ENCODE results near the gene ACAP1. TPM values are rescaled to one million over a fixed set of nuclear protein-coding genes. Genes with fewer than 3 reads are reported as not detected.
"Not testable (repeated sequence)": the region's sequence is repeated elsewhere in the genome, so short reads cannot be mapped to it uniquely, and the experiment has no call there.

Gene ACAP1
- total and polyA plus RNA-seq, 12 donors = 2.4 to 23.4 (median 13.4) TPM

- WGBS, 2 donors = 1% methylated on average over 43 of the region's 43 CpGs
Measured at GRCh38 chr17:7329374-7329996, 6.8 kb upstream of the ACAP1 start.

GRCh38 chr17:7329997-7330637 is 6.2 kb upstream of the ACAP1 start:
- Histone ChIP-seq H3K27ac (peak overlapping the region; percentile 55 to 96 (median 89)), H3K4me1 (peaks cover 0 to 27% (median 20%) of the 10 kb centered on the region in 9 donors), H3K4me3 (peak overlapping the region; percentile 70 to 94 (median 85)), H3K9me3 (no peaks in the 10 kb centered on the region), H3K27me3 (peaks cover 0 to 14% (median 6%) of the 10 kb centered on the region in 7 donors), H3K36me3 (peaks cover 0 to 17% (median 0%) of the 10 kb centered on the region in 9 donors)
- TF ChIP-seq CTCF (IDR thresholded peaks at IDR 0.05) = no peak
- ATAC-seq (peak; percentile 66 to 81 (median 72)), DNase-seq (peak; percentile 77 to 80)
- intact Hi-C loops (cut with DNase I) = loop anchor here in 2 of 10 donors (1.0 kb wide), 2 partner anchors 23 to 49 kb away; partner anchors contain the start of genes EIF5A (in 1 of the 2) and SLC2A4 (in 1 of the 2)
- 0 to 1% methylated on average over 33 to 34 of the region's 34 CpGs for WGBS, 2 donors

More at GRCh38 chr17:7329374-7329996, 6.8 kb upstream of the ACAP1 start:
- Histone ChIP-seq H3K9me3 (no peaks in the 10 kb centered on the region), H3K4me3 (peak overlapping the region; percentile 70 to 94 (median 85)), H3K27me3 (peaks cover 0 to 8% (median 1%) of the 10 kb centered on the region in 7 donors), H3K27ac (peak overlapping the region; percentile 55 to 96 (median 89)), H3K4me1 (peaks cover 0 to 27% (median 20%) of the 10 kb centered on the region in 9 donors), H3K36me3 (peaks cover 0 to 23% (median 6%) of the 10 kb centered on the region in 9 donors)
- peak in 3 of 9 donors; percentile 20 to 28 (median 24) for TF ChIP-seq CTCF (IDR thresholded peaks at IDR 0.05)
- intact Hi-C loops (cut with DNase I) = loop anchor here in 2 of 10 donors (1.0 kb wide), 2 partner anchors 22 to 48 kb away; partner anchors contain the start of genes EIF5A (in 1 of the 2) and SLC2A4 (in 1 of the 2)
- ATAC-seq (peak; percentile 84 to 94 (median 91)), DNase-seq (peak; percentile 98)

GRCh38 chr17:7330638-7331015 is 5.7 kb upstream of the ACAP1 start:
- intact Hi-C loops (cut with DNase I) = loop anchor here in 1 of 10 donors (1.0 kb wide), 1 partner anchor 15 kb away; no protein-coding TSS in a partner anchor
- peak overlapping the region in 9 of 10 donors; percentile 70 to 94 (median 86) for H3K4me3 ChIP-seq
- ATAC-seq (no peak), DNase-seq (no peak)
- peaks cover 0 to 13% (median 0%) of the 10 kb centered on the region in 9 donors for H3K36me3 ChIP-seq
- no peak for TF ChIP-seq CTCF (IDR thresholded peaks at IDR 0.05)
- H3K4me1 ChIP-seq = peaks cover 0 to 29% (median 20%) of the 10 kb centered on the region in 9 donors
- no peaks in the 10 kb centered on the region for H3K9me3 ChIP-seq
- H3K27ac ChIP-seq = peak overlapping the region in 9 of 10 donors; percentile 77 to 96 (median 89)
- H3K27me3 ChIP-seq = peaks cover 0 to 19% (median 10%) of the 10 kb centered on the region in 7 donors
- 63 to 64% methylated on average over 13 of the region's 13 CpGs for WGBS, 2 donors

- Histone ChIP-seq H3K27ac (peak overlapping the region in 1 of 10 donors; percentile 44), H3K4me1 (peaks cover 0 to 40% (median 20%) of the 10 kb centered on the region in 9 donors), H3K4me3 (no peak overlapping the region), H3K36me3 (no peaks in the 10 kb centered on the region), H3K27me3 (peaks cover 0 to 28% (median 22%) of the 10 kb centered on the region in 7 donors), H3K9me3 (no peaks in the 10 kb centered on the region)
- ATAC-seq (no peak), DNase-seq (no peak)
- no peak for TF ChIP-seq CTCF (IDR thresholded peaks at IDR 0.05)
- intact Hi-C loops (cut with DNase I) = no loop called here
- WGBS, 2 donors = 52 to 68% methylated on average over 7 of the region's 7 CpGs
Measured at GRCh38 chr17:7332111-7332510, 4.2 kb upstream of the ACAP1 start.

GRCh38 chr17:7332600-7333069 is 3.7 kb upstream of the ACAP1 start:
- intact Hi-C loops (cut with DNase I); DNase-seq; H3K36me3 ChIP-seq; ATAC-seq; H3K9me3 ChIP-seq; H3K4me3 ChIP-seq: not testable (repeated sequence)
- WGBS, 2 donors = 49 to 56% methylated on average over 14 of the region's 14 CpGs
- Histone ChIP-seq H3K27me3 (peaks cover 0 to 30% (median 22%) of the 10 kb centered on the region in 7 donors), H3K4me1 (peaks cover 0 to 39% (median 19%) of the 10 kb centered on the region in 9 donors), H3K27ac (peak overlapping the region in 1 of 10 donors; percentile 44)

Measured in heart right ventricle (tissue), 16 donors.